Bronchial epithelial cell (primary cell): ENCODE results near the gene DNAJA2. TPM values are rescaled to one million over a fixed set of nuclear protein-coding genes. Genes with fewer than 3 reads are reported as not detected.
A peak's percentile ranks its signal among the peaks of the same experiment; 100 is the strongest.

Experiments used
- DNase-seq: peaks from one replicate; pipeline ENCODE4 v3.0.0-alpha.2; 2010; ENCODE audit warnings: low read depth
- FAIRE-seq: peaks from 2 replicates; lab custom pipeline; 2011; peaks lifted over from hg19 to GRCh38; lab: Jason Lieb, UNC
- H3K27me3 ChIP-seq: 2 replicates; pipeline ENCODE4 v1.5.1; 2011; ENCODE audit warnings: low read length; ENCODE audit not compliant: control insufficient read depth, insufficient read depth
- H3K36me3 ChIP-seq: 2 replicates; pipeline ENCODE4 v1.5.1; 2011; ENCODE audit warnings: low read length; ENCODE audit not compliant: control insufficient read depth, insufficient read depth
- H3K4me3 ChIP-seq: 2 replicates; pipeline ENCODE4 v1.5.1; 2011; ENCODE audit warnings: mild to moderate bottlenecking, low read depth, low read length, control low read depth
- total RNA-seq: library from RNA; depleted of rRNA; stranded (reverse); fragments of >200 nt; gene quantifications from 2 replicates; pipeline ENCODE4 v1.2.1, GENCODE V29; 2014
- TF ChIP-seq, protein P1 (sequence below): IDR thresholded peaks from 2 replicates; pipeline ENCODE4 v1.5.1; 2011; ENCODE audit warnings: mild to moderate bottlenecking, moderate library complexity, low read length, control low read depth, inconsistent platforms; ENCODE audit not compliant: insufficient read depth, severe bottlenecking

The DNAJA2 gene
- total RNA-seq: 92.0 and 112 TPM in 2 replicates

DNA sequence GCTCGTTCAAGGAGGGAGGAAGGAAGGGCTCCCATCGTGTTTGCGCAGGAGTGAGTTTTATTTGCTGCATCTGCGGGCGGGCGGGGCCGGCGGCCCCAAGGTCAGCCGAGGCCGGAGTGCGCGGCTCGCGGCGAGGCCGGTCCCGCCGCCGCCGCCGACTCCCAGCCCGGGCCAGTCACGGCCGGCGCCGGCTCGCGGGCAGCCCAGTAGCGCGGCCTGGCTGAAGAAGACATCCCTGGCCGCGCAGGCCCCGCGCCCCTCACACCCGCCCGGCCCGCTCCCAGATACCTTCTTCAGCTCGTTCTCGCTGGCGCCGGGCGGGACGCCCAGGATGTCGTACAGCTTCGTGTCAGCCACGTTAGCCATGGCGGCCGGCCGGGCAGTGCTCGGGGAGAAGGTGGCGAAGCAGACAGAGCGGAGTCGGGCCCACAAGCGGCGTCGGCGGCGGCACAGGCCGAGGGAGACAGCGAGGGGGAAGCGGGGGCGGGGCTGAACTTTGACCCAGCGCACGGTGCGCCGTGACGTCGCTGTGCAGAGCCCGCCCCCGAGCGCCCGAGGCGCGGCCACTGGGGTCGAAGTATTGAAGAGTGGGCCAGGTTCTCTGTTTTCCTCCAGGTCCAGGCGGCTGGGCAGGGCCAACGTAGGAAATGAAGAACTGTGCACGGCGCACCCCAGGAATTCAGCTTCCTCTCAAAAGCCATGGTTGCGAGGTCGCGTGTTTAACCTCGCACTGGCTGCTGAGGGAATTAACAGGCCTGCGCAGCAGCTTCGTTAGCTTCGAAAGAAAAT, at the start of gene DNAJA2:
DNAJA2 (minus strand) TSS at position 468 of the 789 bp plus-strand sequence; CDS start at position 366, 102 bp downstream.
- no peak for FAIRE-seq

GRCh38 chr16:47019568-47019967, 46.1 kb upstream of the DNAJA2 start:
- TF ChIP-seq, protein P1, sequence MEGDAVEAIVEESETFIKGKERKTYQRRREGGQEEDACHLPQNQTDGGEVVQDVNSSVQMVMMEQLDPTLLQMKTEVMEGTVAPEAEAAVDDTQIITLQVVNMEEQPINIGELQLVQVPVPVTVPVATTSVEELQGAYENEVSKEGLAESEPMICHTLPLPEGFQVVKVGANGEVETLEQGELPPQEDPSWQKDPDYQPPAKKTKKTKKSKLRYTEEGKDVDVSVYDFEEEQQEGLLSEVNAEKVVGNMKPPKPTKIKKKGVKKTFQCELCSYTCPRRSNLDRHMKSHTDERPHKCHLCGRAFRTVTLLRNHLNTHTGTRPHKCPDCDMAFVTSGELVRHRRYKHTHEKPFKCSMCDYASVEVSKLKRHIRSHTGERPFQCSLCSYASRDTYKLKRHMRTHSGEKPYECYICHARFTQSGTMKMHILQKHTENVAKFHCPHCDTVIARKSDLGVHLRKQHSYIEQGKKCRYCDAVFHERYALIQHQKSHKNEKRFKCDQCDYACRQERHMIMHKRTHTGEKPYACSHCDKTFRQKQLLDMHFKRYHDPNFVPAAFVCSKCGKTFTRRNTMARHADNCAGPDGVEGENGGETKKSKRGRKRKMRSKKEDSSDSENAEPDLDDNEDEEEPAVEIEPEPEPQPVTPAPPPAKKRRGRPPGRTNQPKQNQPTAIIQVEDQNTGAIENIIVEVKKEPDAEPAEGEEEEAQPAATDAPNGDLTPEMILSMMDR: peak; percentile 1
- Histone ChIP-seq H3K36me3 (no peaks in the 10 kb centered on the region), H3K27me3 (no peaks in the 10 kb centered on the region), H3K4me3 (no peak overlapping the region)
- peak; percentile 25 for DNase-seq
- FAIRE-seq: no peak

More for the DNA sequence above, at the start of gene DNAJA2:
- TF ChIP-seq, protein P1: no peak
- H3K36me3 ChIP-seq: peaks cover 7% of the 10 kb centered on the region
- H3K27me3 ChIP-seq: no peaks in the 10 kb centered on the region
- peak within 1 kb of the TSS; percentile 89 for H3K4me3 ChIP-seq
- peak; percentile 69 for DNase-seq

DNA sequence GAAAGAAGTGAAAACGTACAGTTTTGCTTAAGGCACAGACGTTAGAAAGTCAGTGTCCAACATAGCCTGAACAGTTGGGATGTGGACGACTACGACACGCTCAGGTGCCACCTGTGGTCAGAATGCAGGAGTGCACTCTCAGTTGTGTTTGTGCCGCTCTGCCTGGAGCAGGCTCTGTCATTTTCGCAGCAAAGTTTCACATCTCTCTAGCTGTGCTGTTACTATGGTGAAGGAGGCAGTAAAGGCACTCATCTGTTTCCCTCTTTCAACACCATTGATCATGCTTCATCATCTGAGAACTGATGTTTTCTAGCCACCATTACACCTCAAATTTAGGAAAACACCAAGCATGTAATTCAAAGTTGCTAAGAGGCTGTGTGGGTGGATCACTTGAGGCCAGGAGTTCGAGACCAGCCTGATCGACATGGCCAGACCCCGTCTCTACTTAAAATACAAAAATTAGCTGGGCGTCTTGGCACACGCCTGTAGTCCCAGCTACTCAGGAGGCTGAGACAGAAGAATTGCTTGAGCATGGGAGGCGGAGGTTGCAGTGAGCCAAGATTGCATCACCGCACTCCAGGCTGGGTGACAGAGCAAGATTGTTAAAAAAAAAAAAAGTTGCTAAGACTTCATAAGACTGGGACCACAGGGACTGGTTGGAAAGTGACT, 44.9 kb upstream of the DNAJA2 start:
- H3K4me3 ChIP-seq: no peak overlapping the region
- H3K36me3 ChIP-seq: no peaks in the 10 kb centered on the region
- DNase-seq: peak; percentile 52
- TF ChIP-seq, protein P1: peak; percentile 85
- no peaks in the 10 kb centered on the region for H3K27me3 ChIP-seq
- FAIRE-seq: peak; percentile 47

DNA sequence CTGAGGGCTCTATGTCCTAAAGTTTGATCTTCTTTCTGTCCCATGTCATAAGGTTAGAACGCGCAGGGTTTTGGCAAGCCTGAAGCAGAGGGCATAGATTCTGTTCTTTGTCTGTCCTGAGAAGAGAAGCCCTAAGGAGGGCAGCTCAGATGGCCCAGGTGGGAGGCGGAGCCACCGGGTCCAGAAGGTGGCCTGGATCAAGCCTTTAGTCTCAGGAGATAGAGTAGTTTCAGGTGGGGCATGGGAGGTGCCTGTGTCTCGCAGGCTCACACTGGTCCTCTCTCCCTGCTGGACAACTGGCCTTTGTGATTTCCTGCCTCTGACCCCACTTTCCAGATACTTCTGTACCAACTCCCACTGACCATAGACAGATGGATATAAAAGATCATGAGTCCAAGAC, 44.2 kb upstream of the DNAJA2 start:
- no peak for FAIRE-seq
- TF ChIP-seq, protein P1: no peak
- Histone ChIP-seq H3K27me3 (no peaks in the 10 kb centered on the region), H3K36me3 (no peaks in the 10 kb centered on the region), H3K4me3 (no peak overlapping the region)
- no peak for DNase-seq

DNA sequence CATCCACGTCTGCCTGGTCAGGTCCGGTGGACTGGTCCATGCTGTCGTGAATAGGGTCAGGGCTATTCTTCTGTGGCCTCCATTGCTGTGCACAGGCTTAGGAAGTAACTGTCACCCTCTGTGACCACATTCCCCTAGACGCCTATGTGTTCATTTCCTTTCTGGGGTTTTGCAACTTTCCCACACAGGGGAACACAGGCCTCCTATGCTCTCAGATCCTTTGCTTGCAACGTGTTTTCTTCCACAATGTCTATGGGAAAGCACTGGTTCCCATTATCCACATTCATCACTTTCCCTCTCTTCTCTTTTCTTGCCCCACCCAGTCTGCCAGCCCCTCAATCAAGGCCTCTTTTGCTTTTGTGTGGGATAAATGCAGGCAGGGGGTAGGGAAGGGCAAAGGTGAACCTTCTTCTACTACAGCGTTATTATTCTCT, 43.2 kb upstream of the DNAJA2 start:
- no peaks in the 10 kb centered on the region for H3K36me3 ChIP-seq
- no peaks in the 10 kb centered on the region for H3K27me3 ChIP-seq
- DNase-seq: no peak
- TF ChIP-seq, protein P1: no peak
- no peak for FAIRE-seq
- no peak overlapping the region for H3K4me3 ChIP-seq
